ENCODE results near the gene KRT73.
A peak's percentile ranks its signal among the peaks of the same experiment; 100 is the strongest.
"Not testable (repeated sequence)": the region's sequence is repeated elsewhere in the genome, so short reads cannot be mapped to it uniquely, and the experiment has no call there.

The KRT73 gene

DNA sequence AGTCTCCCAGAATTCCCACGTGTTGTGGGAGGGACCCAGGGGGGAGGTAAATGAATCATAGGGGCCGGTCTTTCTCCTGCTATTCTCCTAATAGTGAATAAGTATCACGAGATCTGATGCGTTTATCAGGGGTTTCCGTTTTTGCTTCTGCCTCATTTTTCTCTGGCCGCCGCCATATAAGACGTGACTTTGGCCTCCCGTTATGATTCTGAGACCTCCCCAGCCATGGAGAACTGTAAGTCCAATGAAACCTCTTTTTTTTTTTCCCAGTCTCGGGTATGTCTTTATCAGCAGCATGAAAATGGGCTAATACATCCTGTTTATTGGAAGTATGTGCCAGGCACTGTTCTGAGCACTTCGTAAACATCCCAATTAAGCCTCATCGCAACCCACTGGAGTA is 17.9 kb downstream of the KRT73 start:
- DNase-seq (ENCODE audit: low spot score), result no peak

DNA sequence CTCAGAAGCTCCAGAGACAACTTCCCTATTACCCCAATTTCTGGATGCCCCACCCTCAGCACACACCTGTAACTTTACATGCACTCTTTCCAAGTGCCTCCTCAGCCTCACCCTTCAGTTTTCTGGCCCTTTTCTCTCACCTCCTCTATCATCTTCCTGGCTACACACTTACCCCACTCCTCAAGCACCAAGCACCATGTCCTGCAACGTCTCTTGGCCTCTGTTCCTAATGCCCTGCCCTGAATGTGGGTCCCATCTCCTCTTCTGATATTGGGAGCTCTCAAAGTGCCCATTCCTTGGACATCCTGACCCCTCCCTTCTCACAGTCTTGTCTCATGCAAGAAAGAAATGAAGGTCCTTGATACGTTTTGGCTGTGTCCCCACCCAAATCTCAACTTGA is 18.3 kb downstream of the KRT73 start:
- no peak for DNase-seq (ENCODE audit: low spot score)

DNA sequence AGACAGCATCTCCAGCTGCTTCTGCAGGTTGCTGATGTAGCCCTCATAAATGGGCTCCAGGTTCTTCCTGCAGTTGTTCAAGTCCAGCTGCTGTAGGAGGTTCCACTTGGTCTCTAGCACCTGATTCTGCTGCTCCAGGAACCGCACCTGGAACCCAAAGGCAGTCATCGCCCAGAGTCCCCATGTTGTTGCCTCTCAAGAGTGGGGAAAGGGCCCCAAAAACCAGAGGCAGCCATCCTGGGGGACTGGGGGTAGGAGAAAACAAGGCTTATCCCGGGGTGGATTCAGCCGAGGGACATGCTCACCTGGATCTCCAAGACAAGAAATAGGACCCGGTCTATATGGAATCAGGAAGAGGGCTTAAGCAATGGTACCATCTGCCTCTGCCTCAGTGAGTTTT is 19.4 kb downstream of the KRT73 start:
- no peak for DNase-seq (ENCODE audit: low spot score)

DNA sequence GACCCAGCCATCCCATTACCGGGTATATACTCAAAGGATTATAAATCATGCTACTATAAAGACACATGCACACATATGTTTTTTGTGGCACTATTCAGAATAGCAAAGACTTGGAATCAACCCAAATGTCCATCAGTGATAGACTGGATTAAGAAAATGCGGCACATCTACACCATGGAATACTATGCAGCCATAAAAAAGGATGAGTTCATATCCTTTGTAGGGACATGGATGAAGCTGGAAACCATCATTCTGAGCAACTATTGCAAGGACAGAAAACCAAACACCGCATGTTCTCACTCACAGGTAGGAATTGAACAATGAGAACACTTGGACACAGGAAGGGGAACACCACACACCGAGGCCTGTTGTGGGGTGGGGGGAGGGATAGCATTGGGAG is 24.1 kb downstream of the KRT73 start:
- not testable (repeated sequence) for DNase-seq (ENCODE audit: low spot score)

DNA sequence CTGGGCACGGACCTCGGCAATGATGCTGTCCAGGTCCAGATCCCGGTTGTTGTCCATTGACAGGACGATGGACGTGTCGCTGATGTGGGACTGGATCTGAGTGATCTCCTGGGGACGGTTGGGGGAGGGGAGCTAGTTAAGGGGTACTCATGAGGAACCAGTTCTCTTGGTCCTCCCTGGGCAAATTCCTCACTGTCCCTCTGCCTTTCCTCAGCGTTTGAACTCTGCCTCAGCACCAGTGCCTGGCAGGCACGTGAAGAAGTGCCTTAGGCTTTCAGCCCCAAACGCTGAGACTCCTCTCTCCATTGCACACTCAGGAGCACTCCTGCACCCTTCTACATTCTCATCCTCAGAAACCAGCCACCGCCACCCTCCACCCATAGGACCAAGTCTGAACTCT is 26.8 kb downstream of the KRT73 start:
- no peak for DNase-seq (ENCODE audit: low spot score)

DNA sequence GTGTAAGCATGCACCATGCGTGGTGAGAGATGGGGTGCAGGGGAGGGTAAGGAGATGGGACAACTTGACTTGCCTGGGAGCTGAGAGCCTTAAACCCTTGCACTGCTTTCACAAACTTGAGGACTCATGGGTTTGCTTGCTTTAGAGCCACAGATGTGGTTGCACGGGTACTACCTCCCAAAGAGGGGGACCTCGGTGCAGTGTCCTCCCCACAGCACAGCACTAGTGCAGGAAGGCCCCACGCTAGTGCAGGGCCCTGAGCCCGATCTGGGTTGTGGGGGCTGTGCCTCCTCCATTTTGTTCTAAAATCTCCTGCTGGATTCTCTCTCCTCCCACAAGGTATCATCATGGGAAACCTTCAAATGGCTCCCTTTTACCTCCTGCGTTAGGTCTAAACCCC is 28.3 kb downstream of the KRT73 start:
- no peak for DNase-seq (ENCODE audit: low spot score)

DNA sequence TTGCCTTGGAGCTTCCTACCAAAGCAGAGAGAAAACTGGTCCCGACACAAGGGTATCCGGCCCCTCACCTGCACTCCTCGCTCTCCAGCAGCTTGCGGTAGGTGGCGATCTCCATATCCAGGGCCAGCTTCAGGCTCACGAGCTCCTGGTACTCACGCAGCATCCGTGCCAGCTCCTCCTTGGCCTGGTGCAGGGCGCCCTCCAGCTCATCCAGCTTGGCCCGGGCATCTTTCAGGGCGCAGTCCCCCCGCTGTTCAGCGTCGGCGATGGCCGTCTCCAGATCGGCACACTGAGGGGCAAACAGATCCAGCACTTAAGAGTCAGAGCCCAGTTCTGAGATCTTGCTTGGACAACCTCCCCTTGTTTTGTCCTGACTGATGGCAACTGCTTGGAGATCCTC is 30.8 kb downstream of the KRT73 start:
- DNase-seq (ENCODE audit: low spot score), result no peak

DNA sequence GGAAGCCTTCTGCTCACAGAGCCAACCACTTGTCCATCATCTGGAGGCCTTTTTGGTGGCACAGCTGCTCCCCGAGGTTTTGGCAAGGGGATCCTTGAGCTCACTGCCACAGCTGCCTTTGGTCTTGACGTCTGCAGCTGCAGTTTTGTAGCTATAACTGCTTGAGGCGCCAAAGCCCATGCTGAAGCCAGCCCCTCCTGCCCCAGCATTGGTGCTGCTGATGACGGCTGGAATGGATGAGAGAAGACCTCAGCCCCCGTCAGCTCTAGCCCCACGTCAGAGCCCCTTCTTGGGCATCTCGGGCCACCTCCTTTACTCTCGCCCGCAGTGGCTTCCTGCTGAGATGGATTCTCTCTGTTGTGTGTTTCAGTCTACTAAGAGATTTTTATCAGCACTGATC is 32.4 kb downstream of the KRT73 start:
- DNase-seq (ENCODE audit: low spot score), result no peak

DNA sequence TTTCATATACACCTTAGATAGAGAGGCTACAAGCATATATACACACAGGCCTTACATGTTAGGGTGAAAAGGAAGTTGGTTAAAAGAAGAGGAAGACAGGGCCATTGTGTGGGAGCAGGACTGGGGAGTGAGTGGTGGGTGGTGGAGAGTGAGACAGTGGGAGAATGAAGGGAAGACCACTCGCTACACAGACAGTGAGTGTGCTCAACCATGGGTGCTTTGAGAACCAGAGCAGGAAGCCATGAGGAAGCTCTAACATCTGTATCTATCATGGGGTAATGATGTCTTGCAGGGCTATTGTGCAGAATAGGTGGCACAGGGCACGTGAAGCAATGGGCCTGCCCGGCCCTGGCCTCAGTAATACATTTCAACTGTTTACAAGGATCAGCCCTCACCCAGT is 33.3 kb downstream of the KRT73 start:
- DNase-seq (ENCODE audit: low spot score), result no peak

DNA sequence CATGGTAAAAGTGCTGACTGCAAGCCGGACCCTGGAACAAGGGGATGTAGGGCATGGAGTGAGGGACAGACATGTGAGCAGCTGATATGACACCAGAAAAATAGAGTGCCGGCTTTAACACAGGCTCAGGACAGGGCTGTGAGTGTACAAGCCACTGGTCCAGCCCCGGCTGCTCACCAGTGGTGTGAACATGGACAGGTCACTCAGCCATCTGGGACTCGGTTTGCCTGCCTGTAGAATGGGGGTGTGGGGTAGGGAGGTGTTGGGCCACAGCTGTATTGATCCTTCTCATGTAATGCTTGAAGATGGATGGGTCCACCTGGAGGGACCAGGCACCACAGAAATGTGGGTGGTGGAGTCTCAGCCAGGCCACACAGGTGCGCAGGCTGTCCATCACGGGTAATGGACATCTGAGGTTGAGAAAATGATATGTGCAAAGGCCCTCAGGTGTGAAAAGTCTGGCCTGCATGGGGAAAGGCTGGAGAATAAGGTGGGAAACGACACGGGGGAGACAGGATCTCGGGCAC is 34.1 kb downstream of the KRT73 start:
- DNase-seq (ENCODE audit: low spot score), result no peak

DNA sequence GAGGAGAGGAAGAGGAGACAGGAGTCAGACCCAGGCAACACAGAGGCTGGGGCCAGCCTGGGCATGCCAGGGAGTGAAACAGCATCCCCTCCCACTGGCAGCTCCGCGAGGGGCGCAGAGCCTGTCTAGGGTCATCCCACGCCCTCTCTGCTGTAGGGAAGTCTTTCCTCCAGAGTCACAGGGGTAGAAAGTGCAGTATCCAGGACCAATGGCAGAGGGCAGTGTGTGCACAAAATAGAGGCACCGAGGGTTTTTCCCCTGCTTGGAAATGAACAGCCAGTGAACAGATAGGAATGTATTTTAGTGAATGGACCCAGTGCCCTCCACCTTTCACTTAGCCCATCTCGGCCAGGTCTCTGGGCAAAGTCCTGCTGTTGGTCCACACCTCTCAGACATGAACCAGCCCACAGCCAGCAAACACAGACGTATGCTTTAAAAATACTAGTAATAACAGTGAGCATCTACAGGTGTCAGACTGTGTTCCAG is 35.3 kb downstream of the KRT73 start:
- peak; percentile 91 for DNase-seq (ENCODE audit: low spot score)

DNA sequence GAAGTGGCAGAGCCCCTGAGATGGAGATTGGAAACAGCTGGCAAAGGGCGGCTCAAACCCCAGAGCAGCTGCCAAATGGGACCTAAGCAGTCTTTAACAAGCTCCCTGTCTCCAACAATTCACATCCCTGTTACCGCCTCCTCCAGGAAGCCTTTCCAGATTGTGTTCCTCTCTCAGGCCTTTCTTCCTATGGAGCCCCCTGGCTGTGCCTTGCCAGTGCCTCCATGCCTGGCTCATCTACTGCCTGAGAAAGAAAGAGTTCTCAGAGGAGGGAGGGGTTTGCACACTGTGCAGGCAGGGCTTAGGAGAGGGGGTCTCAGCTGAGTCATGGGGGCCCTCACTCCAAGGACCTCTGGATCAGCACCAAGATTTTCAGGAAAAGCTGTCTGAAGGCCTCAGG is 35.9 kb downstream of the KRT73 start:
- no peak for DNase-seq (ENCODE audit: low spot score)

DNA sequence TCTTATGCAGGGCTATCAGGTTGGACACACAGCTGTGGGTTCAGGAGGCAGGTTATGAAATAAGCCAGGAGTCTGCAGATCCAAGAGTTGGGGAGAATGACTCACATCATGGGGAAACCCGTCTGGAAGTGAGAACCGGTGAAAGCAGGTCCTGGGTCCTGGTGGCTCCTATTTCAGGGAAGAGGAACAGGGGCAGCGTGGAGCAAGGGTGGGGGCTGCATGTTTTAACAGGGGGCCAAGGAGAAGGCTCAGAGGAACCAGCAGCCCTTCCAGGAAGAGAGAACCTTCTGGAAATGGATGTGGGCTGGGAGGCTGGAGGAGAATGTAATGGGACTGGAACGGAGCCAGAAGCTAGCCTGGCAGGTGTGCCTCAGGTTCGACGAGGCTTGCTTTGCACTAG is 36.9 kb downstream of the KRT73 start:
- DNase-seq (ENCODE audit: low spot score), result peak; percentile 84

DNA sequence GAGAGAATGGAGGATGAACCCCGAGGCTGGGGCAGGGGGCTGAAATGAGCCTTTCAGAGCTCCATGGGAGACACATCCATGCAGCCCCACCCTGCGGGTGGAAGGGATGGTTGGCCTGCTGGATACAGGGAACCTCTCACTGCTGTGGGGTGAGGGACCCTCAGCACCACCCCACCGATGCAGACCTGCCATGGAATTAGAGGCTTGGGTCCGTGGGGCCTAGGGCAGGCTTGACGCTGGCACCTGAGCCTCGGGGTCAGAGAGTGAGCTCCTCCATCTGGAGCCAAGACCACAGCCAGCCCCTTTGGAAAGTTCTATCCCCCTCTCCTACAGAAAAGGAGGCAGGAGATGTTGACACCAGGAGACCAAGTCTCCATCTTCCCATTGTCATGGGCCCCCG is 37.3 kb downstream of the KRT73 start:
- no peak for DNase-seq (ENCODE audit: low spot score)

DNA sequence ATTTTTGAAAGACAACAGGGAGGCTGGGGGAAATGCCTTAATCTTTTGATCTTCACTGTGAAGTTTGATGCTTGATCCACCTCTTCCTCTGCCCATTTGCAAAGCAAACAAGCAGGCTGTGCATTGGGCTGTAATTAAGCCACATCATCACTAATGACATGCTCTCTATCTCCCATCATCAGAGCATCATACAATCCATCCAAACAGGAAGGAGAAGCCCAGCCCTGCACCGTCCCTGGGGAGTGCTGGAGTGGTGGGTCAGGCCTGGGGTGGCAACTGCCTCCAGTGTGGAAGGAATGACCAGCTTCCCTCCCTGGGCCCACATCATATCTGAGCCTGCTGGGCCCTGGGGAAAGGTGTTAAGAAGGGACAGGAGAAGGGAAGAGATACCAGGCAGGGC is 37.9 kb downstream of the KRT73 start:
- peak; percentile 95 for DNase-seq (ENCODE audit: low spot score)

DNA sequence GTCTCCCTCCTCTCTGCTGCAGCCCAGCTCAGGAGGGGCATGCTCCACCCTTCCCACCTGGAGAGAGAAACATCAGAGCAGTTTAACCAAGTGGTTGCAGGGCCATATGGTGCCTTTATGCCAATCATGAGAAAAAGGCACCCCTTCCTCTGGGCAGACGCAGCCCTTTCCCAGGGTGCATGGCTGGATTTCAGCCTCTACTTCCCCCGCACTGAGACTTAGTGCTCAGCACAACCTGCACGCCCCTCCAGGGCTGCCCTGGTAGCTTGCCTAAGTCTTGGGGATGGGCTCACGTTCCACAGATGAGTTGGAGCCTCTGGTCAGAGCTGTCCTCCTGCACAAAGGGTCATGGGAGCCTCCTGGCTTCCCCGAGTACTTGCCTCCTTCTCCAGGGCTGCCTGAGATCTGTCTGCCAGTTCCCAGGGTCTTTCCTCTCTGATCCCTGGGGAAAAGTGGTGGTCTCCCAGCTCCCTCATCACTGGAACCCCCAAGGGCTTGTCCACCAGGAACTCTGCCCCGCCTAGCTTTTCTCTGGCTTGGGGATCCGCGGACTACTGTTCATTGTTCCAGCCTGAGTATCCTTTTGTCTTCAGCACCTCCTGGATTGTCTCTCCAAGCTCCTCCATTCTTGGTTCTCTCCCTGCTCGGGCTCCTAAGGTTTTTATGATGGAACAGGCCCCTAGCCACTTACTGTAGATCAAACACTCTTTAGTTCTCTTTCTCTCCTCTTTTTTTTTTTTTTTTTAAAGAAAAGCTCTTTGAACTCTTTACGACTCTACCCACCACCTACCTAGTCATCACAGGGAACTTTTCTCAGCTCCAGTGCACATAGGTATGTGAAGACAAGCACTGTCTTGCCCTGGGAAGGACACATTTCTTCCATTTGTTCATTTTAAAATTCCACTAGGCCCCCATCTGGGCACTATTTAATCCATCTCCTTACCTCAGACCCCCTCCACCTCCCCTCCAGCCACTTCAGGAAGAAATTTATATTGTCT is 38.6 kb downstream of the KRT73 start:
- peak; percentile 93 for DNase-seq (ENCODE audit: low spot score)

DNA sequence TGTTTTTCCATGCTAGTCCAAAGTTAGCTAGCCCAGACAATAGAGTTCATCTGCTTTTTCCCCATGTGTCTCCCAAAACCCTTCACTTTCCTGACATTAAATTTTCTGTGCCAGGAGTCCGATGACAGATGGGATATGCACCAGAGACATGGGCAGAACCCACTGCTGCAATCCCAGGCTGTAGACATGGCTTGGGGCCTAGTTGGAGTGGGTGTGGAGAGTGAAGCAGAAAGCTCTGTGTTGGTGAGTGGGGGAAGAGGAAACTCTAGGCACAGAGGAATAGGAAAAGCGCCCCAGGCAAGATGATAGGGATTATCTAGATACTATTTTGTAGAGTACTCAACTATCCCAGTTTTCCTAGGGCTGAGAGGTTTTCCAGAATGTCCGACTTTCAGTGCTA is 39.9 kb downstream of the KRT73 start:
- DNase-seq (ENCODE audit: low spot score), result peak; percentile 26

DNA sequence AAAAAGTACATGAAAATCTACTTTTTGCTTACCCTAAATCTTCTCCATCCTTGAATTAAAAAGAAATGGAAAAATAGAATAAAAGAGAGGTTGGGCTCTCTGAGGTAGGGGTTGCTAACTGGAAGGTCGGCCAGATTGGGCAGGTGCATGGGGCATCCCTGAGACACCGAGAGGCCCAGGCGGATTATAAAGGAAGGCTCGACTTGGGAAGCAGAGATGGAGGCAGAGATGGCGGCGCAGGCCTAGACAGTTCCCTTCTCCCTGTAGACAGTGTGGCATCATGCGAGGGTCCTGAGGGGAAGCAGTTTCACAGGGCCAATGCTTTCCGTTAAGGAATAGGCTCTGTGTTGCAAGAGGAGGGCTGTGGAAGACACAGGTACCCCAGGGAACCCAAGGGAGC is 41.0 kb downstream of the KRT73 start:
- DNase-seq (ENCODE audit: low spot score), result no peak

DNA sequence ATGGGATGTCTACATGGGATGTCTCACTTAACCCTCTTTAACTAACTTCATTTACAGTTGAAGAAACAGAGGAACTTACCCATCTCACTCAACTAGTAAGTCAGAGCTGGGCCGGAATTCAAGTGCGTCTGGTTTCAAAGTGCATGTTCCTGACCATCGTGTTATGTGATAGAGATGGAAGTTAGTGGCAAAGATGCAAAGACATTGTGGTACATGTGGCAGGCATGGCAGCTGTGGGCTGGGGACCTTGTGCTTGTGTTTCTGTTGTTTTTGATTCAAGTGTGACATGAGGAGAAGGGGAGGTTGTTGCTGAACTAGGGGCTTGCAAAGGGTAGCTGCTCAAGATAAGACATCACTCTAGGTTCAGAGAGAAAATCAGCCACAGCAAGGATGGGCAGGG is 42.4 kb downstream of the KRT73 start:
- no peak for DNase-seq (ENCODE audit: low spot score)

DNA sequence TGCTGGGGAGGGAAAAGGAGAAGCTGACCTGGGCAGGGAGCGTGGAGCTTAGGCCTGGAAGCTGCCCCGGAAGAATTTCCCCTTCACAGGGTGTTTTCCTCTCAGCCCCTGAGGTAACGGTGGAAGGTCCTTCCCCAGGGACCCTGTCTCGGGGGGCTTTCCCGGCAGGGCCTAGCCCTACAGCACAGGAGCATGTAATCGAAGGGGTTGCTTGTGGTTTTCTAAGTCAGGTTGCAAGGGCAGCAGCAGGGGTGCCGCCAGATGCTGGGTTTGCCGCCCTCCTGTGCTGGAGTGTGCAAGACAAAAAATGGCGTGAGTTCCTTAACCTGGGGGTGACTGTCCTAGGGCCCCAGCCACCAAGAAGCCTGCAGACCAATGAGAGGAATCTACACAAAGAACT is 43.1 kb downstream of the KRT73 start:
- DNase-seq (ENCODE audit: low spot score), result no peak

DNA sequence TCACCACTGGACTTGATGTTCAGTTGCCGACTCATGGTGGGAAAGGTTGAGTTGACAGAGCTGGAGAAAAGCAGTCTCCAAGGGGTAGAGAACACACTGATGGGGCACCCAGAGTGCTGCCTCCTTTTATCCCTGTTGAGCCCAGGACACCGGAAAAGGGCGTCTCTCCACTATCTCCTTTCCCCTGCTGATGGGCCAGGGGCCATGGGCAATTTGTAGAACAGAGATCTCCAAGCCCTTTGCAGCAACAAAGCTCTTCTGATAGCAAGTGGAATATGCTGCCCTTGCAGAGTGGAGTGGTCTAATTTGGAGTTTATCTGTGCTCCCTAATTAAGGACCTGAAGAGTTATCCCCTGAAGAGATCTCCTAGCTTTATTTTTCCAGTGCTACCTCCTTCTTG is 44.6 kb downstream of the KRT73 start, which contains the start of gene KRT74:
TSS of gene KRT74 (minus strand) at position 101 of the 400 bp plus-strand sequence. CDS start at position 35, 66 bp downstream.
- DNase-seq (ENCODE audit: low spot score), result no peak

DNA sequence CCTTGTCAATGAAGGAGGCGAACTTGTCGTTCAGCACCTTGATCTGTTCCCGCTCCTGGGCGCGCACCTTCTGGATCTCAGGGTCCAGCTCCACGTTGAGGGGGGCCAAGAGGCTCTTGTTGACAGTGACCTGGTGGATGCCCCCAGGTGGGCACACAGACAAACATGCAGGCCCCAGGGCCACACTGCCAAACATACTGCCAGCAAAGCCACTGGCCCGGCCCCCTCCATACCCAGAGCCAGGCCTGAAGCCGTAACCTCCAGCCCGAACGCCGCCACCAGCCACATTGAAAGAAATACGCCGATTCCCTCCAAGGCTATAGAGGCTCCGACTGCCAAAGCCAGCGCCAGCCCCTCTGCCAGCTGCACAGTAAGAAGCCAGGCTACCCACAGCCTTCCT is 45.1 kb downstream of the KRT73 start:
- DNase-seq (ENCODE audit: low spot score), result no peak

DNA sequence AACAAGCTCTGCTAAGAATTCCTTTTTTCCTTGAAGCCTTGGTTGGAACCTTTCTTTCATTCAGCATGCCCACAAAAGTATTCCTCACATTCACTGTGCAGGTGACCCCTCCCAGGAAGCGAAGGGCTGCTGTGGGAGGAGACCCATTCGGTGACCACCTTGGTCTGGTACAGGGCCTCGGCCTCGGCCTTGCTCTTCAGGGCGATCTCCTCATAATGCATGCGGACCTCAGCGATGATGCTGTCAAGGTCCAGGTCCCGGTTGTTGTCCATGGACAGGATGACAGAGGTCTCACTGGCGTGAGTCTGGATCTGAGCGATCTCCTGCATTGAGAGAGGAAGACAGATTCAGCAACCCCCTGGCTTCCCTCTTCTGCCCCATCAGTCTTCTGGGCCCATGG is 47.8 kb downstream of the KRT73 start:
- DNase-seq (ENCODE audit: low spot score), result no peak

DNA sequence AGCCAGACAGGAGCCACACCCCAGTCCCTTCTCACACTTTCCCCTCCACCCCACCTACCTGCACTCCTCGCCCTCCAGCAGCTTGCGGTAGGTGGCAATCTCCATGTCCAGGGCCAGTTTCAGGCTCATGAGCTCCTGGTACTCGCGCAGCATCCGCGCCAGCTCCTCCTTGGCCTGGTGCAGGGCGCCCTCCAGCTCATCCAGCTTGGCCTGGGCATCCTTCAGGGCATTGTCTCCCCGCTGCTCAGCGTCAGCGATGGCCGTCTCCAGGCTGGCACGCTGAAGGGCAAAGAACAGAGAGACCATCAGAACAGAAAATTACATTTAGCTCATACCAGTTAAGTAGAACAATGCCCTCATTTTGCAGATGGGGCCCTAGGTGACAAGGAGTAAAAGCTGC is 50.2 kb downstream of the KRT73 start:
- DNase-seq (ENCODE audit: low spot score), result no peak

All from SW480 (cell line).